GM11168 (cell line): ENCODE results near the gene HELZ2.
"Not testable (repeated sequence)": the region's sequence is repeated elsewhere in the genome, so short reads cannot be mapped to it uniquely, and the experiment has no call there.

Experiments used
- in situ Hi-C: fragments of 300-500 bp; cut with MboI; formaldehyde crosslinking; loops from one replicate; pipeline ENCODE4 v1.12.0; 2022; ENCODE audit warnings: low sequenced_read_pairs; ENCODE audit not compliant: unreplicated experiment

The HELZ2 gene

DNA sequence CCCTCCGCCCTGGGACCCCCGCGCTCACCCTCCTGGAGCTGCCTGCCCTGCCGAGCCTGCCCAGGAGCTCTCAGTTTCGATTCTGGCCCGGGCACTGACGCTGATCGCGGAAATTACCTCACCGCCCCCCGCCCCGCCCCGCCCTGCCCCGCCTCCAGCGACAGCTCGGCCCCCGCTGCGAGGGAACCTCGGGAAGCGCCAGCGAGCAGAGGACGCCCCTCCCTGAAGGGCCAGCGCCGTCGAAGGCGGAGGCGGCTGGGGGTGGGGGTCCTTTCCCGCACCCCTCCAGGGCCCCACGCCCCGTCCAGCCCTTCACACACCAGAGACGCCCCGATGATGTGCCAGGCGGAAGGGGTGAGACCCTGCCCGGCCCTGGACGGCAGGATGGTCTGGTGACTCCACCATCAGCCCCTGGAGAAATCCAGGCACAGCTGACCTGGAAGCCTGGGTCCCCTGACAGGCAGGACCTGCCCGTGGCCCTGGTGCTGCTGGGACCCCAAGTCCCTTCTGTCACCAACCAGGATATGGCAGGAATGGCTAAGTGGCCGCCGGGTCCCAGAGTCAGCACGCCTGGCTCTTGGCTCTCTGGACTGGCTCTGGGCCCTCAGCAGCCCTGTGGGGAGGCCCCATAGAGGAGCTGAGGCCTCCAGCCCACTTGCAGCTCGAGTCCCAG, at the start of gene HELZ2:
TSS of gene HELZ2 (minus strand) at position 84 of the 673 bp plus-strand sequence. CDS start 1,854 bp downstream, outside the sequence.
- in situ Hi-C loops, result no loop called here

GRCh38 chr20:63622732-63623131, 48.7 kb upstream of the HELZ2 start:
- in situ Hi-C loops, result no loop called here

DNA sequence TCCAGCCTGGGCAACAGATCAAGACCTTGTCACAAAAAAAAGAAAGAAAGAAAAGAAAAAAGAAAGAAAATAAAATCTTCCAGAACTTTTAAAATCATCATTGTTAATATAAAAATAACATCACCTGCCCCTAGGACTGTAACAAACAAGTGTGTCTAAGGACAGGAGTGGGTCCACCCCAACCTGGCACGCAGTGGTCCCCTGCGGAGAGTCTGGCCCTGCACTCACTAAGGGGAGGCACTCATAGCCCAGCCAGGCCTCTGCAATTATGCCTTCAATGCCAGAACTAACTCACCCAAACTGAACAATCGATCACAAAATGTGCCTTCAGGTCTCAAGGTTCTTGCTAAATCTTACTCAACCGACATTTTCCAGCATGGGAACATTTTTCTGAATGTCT, 48.1 kb upstream of the HELZ2 start:
- in situ Hi-C loops, result no loop called here

DNA sequence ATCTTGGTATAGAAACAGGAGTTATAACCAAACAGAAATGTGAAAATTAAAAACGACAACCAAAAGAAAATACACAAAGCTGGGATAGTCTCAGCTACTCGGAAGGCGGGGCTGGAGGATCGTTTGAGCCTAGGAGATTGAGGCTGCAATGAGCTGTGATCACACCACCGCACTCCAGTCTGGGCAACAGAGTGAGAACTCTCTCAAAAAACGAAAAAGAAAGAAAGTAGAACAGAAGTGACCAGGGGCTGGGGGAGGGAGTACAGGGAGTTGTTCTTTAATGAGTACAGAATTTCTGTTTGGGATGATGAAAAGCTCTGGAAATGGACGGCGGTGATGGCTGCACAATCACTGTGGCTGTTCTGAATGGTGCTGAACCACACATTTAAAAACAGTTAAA, 47.0 kb upstream of the HELZ2 start:
- in situ Hi-C loops, result no loop called here

- in situ Hi-C loops, result no loop called here
Observed at GRCh38 chr20:63619505-63619904, 45.5 kb upstream of the HELZ2 start.

- in situ Hi-C loops, result no loop called here
Observed at GRCh38 chr20:63619086-63619485, 45.0 kb upstream of the HELZ2 start.

GRCh38 chr20:63618291-63618980, 44.4 kb upstream of the HELZ2 start:
- in situ Hi-C loops, result no loop called here

DNA sequence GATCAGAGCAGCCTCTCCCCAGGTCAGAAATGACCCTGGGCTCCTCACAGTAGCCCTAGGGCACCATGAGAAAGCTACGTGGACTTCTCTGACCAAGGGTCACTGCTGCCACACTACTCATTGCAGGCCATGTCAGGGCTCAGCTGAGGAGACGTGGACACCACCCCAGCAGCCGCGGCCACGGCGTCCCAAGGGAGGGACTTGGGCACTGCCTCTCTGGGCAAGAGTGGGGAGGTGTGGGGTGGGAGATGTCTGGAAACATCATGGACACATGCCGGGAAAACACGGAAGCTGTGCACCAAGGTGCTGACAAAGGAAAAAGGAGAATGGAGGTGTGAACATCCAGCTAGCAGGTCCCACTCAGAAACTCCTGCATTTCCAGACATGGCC, 43.8 kb upstream of the HELZ2 start:
- in situ Hi-C loops, result no loop called here

GRCh38 chr20:63617092-63617875, 43.2 kb upstream of the HELZ2 start:
- in situ Hi-C loops, result no loop called here

DNA sequence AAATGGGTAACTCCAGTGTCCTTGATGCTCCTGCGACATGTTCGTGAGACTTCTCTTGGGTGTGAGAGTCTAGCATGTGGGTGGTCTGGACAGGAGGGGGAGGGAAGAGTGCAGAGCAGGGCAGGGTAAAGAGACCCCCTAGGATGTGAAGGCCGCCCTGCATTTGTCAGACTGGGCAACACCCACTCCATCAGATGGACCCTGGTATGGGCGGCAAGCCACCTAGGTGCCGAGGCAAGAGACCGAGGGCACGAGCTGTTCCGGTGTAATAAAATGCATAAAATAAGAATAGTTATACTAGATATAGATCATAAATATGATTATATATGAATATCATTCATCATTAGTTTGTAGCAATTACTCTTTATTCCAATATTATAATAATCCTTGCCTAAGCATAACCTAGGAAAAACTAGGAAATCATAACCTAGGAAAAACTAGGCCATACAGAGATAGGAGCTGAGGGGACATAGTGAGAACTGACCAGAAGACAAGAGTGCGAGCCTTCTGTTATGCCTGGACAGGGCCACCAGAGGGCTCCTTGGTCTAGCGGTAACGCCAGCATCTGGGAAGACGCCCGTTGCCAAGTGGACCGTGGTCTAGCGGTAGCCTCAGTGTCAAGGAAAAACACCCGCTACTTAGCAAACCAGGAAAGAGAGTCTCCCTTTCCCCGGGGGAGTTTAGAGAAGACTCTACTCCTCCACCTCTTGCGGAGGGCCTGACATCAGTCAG, 40.0 kb upstream of the HELZ2 start:
- in situ Hi-C loops, result not testable (repeated sequence)

DNA sequence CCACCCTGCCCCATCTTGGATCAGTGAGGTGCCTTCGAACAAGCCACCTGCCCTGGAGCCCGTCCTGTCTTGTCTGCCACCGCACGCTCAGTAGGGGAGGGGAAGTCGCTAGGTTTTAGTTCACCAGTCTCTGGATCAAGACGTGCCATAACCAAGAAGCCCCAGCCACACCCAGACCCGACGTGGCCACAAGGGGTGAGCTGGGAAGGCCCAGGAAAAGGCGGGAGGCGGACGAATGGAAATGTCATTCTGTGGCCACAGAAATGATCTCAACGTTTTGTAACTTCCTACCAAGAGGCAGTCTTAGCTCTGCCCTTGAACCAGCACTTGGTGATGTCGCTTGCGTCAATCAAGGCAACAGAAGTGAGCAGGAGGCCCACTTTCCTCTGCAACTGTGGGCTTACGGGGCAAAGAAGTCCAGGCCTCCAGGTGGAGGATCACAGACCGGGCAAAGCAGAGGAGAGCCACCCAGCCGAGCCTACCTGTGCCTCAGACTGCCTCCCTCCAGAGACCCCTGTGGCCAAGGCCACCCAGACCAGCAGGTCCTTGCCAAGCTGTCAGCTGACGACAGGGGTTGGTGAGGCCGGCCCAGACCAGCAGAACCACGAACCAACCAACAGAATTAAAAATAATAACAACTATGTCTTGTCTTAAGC, 38.4 kb upstream of the HELZ2 start:
- in situ Hi-C loops, result no loop called here

DNA sequence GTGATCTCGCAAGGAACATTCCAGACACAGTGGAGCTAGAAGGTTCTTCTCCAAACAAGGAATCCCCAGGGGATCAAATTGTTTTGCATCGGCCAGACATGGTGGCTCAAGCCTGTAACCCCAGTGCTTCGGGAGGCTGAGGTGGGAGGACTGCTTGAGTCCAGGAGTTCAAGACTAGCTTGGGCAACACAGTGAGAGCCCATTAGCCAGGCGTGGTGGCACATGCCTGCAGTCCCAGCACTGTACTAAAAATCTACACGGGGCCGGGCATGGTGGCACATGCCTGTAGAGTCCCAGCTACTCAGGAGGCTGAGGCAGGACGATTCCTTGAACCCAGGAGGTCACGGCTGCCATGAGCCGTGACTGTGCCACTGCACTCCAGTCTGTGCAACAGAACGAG, 37.6 kb upstream of the HELZ2 start:
- in situ Hi-C loops, result no loop called here

DNA sequence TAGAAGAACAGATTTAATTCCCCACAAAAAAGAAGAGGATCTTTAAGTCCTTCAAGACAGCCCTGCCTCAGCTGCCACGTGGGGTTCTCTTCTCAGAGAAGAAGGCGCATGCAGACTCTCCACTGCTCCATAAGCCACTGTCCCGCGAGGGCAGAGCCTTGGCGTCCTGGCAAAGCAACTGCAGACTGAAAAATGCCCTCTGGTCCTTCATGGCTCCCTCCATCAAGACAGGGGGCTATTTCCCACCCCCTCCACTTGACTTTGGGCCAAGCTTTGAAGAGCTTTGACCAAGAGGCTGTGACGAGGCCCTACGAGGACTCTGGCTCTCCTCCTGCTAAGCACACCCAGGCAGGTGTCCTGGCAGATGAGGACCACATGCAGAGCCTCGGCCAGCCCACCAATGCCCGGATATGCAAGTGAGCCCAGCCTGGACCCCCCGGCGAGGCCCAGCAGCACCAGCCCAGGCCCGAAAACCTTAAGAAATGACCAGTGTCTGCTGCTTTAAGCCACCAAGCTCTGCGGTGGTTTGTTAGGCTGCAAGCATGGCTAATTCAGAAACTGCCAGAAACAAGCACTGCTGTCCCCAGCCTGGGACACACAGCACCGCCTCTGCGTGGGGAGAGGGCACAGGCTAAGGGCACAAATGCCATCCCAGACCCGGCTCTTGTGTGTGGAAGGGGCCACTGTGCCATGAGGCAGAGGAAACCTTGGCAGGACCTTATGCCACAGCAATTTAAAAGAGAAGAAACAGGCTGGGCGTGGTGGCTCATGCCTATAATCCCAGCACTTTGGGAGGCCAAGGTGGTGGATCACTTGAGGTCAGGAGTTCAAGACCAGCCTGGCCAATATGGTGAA, 36.8 kb upstream of the HELZ2 start:
- in situ Hi-C loops, result no loop called here

DNA sequence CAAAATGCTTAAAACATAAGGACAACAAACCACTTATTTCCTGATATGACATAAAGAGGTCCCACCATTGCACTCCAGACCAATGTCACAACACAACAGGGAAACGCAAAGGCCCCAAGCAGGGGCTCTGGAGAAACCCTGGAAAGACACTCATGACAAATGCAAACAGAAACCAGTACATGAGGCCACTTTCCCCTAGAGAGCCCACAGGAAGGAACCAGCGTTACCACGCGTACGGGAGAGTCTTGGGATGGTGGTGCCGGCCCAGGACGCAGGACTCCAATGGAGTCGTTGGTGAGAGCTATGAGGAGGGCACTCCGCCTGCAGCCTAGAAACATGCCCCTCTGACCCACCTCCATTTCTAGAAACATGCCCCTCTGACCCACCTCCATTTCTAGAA, 32.6 kb upstream of the HELZ2 start:
- in situ Hi-C loops, result no loop called here

DNA sequence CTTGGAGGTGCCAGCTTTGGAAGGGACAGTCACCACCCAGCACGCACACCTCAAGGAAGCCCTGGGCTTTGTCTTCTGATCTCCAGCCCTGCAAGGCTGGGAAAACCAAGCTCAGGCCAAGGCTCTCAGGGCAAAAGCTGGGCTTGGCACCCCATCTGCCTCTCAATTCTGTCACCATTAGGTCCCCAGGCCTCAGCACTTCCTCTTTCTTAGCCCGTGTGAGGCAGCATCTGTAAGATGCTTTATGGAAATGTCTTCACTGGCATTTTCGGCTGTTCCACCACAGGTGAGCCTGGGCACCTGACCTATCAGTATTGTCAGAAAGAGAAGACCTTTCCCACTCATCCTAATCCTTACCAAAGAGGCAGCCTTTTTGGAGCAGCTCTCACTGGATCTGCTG, 28.3 kb upstream of the HELZ2 start:
- in situ Hi-C loops, result no loop called here

GRCh38 chr20:63601679-63602078, 27.6 kb upstream of the HELZ2 start:
- in situ Hi-C loops, result not testable (repeated sequence)

DNA sequence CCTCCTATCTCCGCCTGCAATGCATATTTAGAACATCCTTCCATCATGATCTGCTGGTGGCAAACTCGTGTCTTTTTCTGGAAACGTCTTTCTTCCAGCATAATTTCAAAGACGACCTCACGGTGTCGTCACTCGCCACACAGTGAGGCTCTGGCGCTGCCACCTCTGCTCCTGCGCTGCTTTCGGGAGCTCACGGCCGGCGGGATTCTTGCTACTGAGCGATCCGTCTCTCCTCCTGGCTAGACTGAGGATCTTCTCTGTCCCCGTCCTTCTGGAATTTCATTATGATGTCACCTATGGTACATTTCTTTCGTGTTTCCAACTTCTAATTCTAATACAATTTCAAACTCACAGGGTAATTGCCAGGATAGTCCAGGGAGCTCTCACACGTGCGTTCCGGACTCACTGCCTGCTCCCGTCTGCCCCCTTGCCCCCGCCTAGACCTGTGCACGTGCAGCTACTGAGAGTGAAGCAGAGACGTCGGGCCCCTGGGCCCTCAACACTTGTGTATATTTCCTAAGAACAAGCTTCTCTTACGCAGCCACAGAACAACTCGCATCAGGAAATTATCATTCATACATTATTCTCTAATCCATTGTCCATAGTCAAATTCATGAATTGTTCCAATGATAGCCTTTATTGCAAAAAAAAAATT, 25.5 kb upstream of the HELZ2 start:
- in situ Hi-C loops, result no loop called here

DNA sequence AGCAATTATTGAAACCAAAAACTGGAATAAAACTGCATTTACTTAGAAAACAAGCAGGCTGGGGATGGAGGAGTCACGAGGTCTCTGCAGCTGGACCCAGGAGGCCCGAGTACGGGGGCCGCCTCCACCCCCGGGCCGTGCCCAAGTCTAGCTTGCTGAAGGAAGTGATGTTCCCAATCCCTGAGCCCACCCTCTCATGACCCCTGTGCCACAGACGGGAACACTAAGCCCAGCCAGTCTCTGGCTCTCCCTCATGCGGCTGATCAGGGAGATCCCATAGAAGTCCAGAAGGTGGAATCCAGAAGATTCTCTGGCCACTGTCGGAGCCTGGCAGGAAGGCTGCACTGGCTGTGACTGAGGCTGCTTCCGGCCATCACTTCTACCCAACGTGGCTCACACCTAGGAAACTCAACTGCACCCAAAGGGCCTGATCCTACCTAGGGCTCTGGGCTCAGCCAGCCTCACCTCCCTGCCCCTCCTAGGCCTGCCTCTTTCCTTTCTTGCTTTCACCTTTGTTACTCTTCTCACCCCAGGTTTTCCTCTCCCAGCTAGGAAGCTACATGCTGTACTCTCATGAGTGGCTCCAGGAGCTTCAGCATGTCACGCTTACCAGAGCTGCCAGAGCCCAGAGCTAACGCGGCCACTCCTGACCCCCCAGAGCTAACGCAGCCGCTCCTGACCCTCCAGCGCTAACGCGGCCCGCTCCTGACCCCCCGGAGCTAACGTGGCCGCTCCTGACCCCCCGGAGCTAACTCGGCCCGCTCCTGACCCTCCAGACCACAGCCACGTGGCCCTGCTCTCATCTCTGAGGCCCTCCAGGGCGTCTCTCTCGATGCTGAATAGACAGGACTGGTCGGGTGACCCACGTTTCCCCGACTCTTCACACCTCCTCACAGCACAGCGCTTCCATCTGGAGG, 24.7 kb upstream of the HELZ2 start:
- in situ Hi-C loops, result no loop called here
